HL-60 (cell line): ENCODE results near the gene INSRR.

ENCODE experiments used
- CTCF ChIP-seq: IDR thresholded peaks from one replicate; pipeline ENCODE4 v1.5.1; 2011; ENCODE audit warnings: low read length, control low read depth, inconsistent platforms; ENCODE audit not compliant: insufficient read depth
- GABPA ChIP-seq: IDR thresholded peaks from 2 replicates; pipeline ENCODE4 v1.6.1; 2012; ENCODE audit warnings: low read depth
- POLR2AphosphoS5 ChIP-seq: IDR thresholded peaks from 2 replicates; pipeline ENCODE4 v1.6.1; 2012; ENCODE audit warnings: low read depth
- REST ChIP-seq: IDR thresholded peaks from 2 replicates; pipeline ENCODE4 v1.6.1; 2012; ENCODE audit warnings: low read depth; ENCODE audit not compliant: insufficient replicate concordance

- TF ChIP-seq CTCF (no peak), REST (no peak), POLR2AphosphoS5 (no peak), GABPA (no peak)
These were observed 13.6 kb downstream of the INSRR start for GRCh38 chr1:156845055-156845952.
